ENCODE results near the gene LRP2. TPM values are rescaled to one million over a fixed set of nuclear protein-coding genes. Genes with fewer than 3 reads are reported as not detected.
A peak's percentile ranks its signal among the peaks of the same experiment; 100 is the strongest.

Gene LRP2
- total RNA-seq, 3 donors from 2014 or later: 0.03 TPM; not detected in 2

GRCh38 chr2:169260846-169261642 lies 101.3 kb downstream of the LRP2 start:
- peaks cover 4% of the 10 kb centered on the region for H3K9me3 Mint-ChIP-seq
- H3K4me3 Mint-ChIP-seq: no peak overlapping the region
- ATAC-seq (no peak), DNase-seq (no peak)
- H3K27me3 Mint-ChIP-seq (ENCODE audit: low read depth): peaks cover 13% of the 10 kb centered on the region
- H3K36me3 Mint-ChIP-seq (ENCODE audit: insufficient read depth): no peaks in the 10 kb centered on the region
- H3K4me1 Mint-ChIP-seq (ENCODE audit: low read depth): no peaks in the 10 kb centered on the region

DNA sequence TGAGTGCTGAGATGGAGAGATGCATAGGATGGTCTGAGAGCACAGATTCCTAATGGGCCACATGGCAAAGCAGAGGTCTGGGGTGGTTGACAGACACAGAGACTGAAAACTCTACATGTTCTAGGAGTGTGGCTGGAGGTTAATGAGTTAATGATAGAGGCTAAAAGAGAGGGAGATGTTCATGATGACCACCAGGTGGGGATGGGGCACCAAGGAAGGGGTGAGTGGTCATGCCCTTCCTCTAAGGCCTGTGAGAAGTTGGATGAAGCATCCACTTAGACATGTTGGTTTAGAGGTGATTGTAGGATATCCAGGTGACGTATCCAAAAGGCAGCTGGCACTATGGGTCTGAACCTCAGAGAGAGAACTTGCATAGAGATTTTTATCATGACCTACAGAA lies 102.1 kb downstream of the LRP2 start:
- H3K27me3 Mint-ChIP-seq (ENCODE audit: low read depth): peaks cover 13% of the 10 kb centered on the region
- H3K4me1 Mint-ChIP-seq (ENCODE audit: low read depth): no peaks in the 10 kb centered on the region
- no peak for DNase-seq
- no peaks in the 10 kb centered on the region for H3K36me3 Mint-ChIP-seq (ENCODE audit: insufficient read depth)
- H3K9me3 Mint-ChIP-seq: peaks cover 4% of the 10 kb centered on the region
- ATAC-seq: no peak
- no peak overlapping the region for H3K4me3 Mint-ChIP-seq

DNA sequence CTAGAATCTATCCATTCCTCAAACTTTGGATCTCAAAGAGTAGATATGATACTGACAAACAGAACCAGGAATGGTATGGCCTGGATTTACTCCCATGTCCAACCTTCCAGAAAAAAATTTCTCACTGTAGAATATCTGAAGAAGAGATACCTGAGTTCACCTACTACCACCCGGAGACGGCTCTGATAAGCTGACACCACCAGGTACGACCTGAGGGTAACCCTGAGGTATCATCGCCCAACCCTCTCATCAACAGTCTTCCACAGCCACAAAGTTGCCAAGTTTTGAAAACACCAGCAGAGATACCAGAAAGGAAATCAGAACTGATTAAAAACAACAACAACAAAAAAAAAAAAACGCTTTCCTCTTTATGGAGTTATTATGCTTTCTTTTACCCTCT lies 102.9 kb downstream of the LRP2 start:
- Mint-ChIP-seq H3K27me3 (ENCODE audit: low read depth) (peaks cover 11% of the 10 kb centered on the region), H3K4me1 (ENCODE audit: low read depth) (no peaks in the 10 kb centered on the region), H3K4me3 (no peak overlapping the region), H3K36me3 (ENCODE audit: insufficient read depth) (no peaks in the 10 kb centered on the region), H3K9me3 (peaks cover 4% of the 10 kb centered on the region)
- DNase-seq: no peak
- no peak for ATAC-seq

- no peak overlapping the region for H3K4me3 Mint-ChIP-seq
- ATAC-seq: no peak
These were observed 104.2 kb downstream of the LRP2 start for GRCh38 chr2:169258045-169258601.

DNA sequence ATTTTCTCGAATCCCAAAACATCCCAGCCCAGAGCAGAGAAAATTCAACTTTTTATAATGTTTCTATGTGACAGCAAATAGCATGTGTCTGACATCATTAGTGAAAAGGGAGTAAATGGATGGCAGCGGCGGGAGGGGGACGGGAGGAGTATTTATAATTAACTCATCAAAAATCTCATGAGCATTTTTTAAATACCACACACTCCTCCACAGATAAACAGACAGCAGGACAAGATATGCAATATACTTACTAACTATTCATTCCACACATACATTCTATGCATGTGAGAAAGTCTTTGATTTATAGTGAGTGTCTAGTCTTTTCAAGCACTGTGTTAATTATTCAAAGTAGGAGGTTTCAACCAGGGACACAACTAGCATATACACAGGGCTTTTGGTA lies 107.6 kb downstream of the LRP2 start:
- no peak overlapping the region for H3K4me3 Mint-ChIP-seq
- peaks cover 4% of the 10 kb centered on the region for H3K27me3 Mint-ChIP-seq (ENCODE audit: low read depth)
- no peak for ATAC-seq
- no peaks in the 10 kb centered on the region for H3K4me1 Mint-ChIP-seq (ENCODE audit: low read depth)
- H3K36me3 Mint-ChIP-seq (ENCODE audit: insufficient read depth): no peaks in the 10 kb centered on the region
- no peaks in the 10 kb centered on the region for H3K9me3 Mint-ChIP-seq
- DNase-seq: no peak

More at GRCh38 chr2:169258045-169258601, 104.2 kb downstream of the LRP2 start:
- H3K9me3 Mint-ChIP-seq: peaks cover 4% of the 10 kb centered on the region
- H3K4me1 Mint-ChIP-seq (ENCODE audit: low read depth): no peaks in the 10 kb centered on the region
- peaks cover 11% of the 10 kb centered on the region for H3K27me3 Mint-ChIP-seq (ENCODE audit: low read depth)
- no peak for DNase-seq
- no peaks in the 10 kb centered on the region for H3K36me3 Mint-ChIP-seq (ENCODE audit: insufficient read depth)

- H3K27me3 Mint-ChIP-seq (ENCODE audit: low read depth): peaks cover 4% of the 10 kb centered on the region
- ATAC-seq: no peak
- no peaks in the 10 kb centered on the region for H3K36me3 Mint-ChIP-seq (ENCODE audit: insufficient read depth)
- no peak for DNase-seq
- H3K9me3 Mint-ChIP-seq: no peaks in the 10 kb centered on the region
- no peak overlapping the region for H3K4me3 Mint-ChIP-seq
- H3K4me1 Mint-ChIP-seq (ENCODE audit: low read depth): no peaks in the 10 kb centered on the region
These were observed 115.1 kb downstream of the LRP2 start for GRCh38 chr2:169247211-169247610.

GRCh38 chr2:169240405-169240804 lies 121.9 kb downstream of the LRP2 start:
- peaks cover 5% of the 10 kb centered on the region for H3K27me3 Mint-ChIP-seq (ENCODE audit: low read depth)
- ATAC-seq (no peak), DNase-seq (no peak)
- H3K4me1 Mint-ChIP-seq (ENCODE audit: low read depth): no peaks in the 10 kb centered on the region
- H3K36me3 Mint-ChIP-seq (ENCODE audit: insufficient read depth): no peaks in the 10 kb centered on the region
- H3K9me3 Mint-ChIP-seq: no peaks in the 10 kb centered on the region
- H3K4me3 Mint-ChIP-seq: no peak overlapping the region

- Mint-ChIP-seq H3K36me3 (ENCODE audit: insufficient read depth) (no peaks in the 10 kb centered on the region), H3K4me3 (no peak overlapping the region), H3K4me1 (ENCODE audit: low read depth) (no peaks in the 10 kb centered on the region), H3K27me3 (ENCODE audit: low read depth) (peaks cover 7% of the 10 kb centered on the region), H3K9me3 (no peaks in the 10 kb centered on the region)
- DNase-seq (no peak), ATAC-seq (no peak)
These were observed 124.4 kb downstream of the LRP2 start for GRCh38 chr2:169237939-169238338.

DNA sequence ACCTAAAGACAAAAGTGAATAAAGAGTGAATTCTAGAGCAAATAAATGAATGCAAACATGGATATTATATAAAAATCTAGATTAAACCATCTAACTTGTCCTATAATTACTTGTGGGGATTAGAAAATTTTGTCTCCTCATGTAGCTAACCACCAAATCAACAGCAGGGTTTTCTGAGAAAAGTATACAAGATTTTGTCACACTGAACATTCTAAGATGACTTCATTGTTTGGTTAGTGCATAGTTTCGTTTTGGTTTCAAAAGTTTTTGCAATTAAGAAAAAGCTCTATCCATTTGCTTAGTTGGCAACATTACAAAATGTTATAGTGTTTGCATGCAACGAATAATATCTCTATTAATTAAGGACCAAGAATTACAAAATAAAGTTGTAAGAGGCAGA lies 125.0 kb downstream of the LRP2 start:
- no peaks in the 10 kb centered on the region for H3K9me3 Mint-ChIP-seq
- H3K4me1 Mint-ChIP-seq (ENCODE audit: low read depth): no peaks in the 10 kb centered on the region
- no peak for ATAC-seq

GRCh38 chr2:169232551-169233154 lies 129.7 kb downstream of the LRP2 start:
- H3K4me3 Mint-ChIP-seq: no peak overlapping the region
- no peak for DNase-seq
- ATAC-seq: no peak
- no peaks in the 10 kb centered on the region for H3K36me3 Mint-ChIP-seq (ENCODE audit: insufficient read depth)
- H3K9me3 Mint-ChIP-seq: no peaks in the 10 kb centered on the region
- no peaks in the 10 kb centered on the region for H3K4me1 Mint-ChIP-seq (ENCODE audit: low read depth)
- H3K27me3 Mint-ChIP-seq (ENCODE audit: low read depth): peaks cover 5% of the 10 kb centered on the region

More for the DNA sequence above, 125.0 kb downstream of the LRP2 start:
- Mint-ChIP-seq H3K4me3 (no peak overlapping the region), H3K36me3 (ENCODE audit: insufficient read depth) (no peaks in the 10 kb centered on the region), H3K27me3 (ENCODE audit: low read depth) (peaks cover 7% of the 10 kb centered on the region)
- no peak for DNase-seq

GRCh38 chr2:169230204-169230603 lies 132.1 kb downstream of the LRP2 start:
- Mint-ChIP-seq H3K4me1 (ENCODE audit: low read depth) (no peaks in the 10 kb centered on the region), H3K4me3 (no peak overlapping the region), H3K27me3 (ENCODE audit: low read depth) (peaks cover 4% of the 10 kb centered on the region), H3K36me3 (ENCODE audit: insufficient read depth) (no peaks in the 10 kb centered on the region), H3K9me3 (no peaks in the 10 kb centered on the region)
- no peak for DNase-seq
- ATAC-seq: no peak

GRCh38 chr2:169229590-169229989 lies 132.7 kb downstream of the LRP2 start:
- H3K4me3 Mint-ChIP-seq: no peak overlapping the region
- H3K36me3 Mint-ChIP-seq (ENCODE audit: insufficient read depth): no peaks in the 10 kb centered on the region
- H3K9me3 Mint-ChIP-seq: no peaks in the 10 kb centered on the region
- no peaks in the 10 kb centered on the region for H3K4me1 Mint-ChIP-seq (ENCODE audit: low read depth)
- ATAC-seq (no peak), DNase-seq (no peak)
- peaks cover 4% of the 10 kb centered on the region for H3K27me3 Mint-ChIP-seq (ENCODE audit: low read depth)

- peaks cover 2% of the 10 kb centered on the region for H3K27me3 Mint-ChIP-seq (ENCODE audit: low read depth)
- H3K9me3 Mint-ChIP-seq: no peaks in the 10 kb centered on the region
- ATAC-seq: no peak
These were observed 136.4 kb downstream of the LRP2 start for GRCh38 chr2:169225906-169226305.

DNA sequence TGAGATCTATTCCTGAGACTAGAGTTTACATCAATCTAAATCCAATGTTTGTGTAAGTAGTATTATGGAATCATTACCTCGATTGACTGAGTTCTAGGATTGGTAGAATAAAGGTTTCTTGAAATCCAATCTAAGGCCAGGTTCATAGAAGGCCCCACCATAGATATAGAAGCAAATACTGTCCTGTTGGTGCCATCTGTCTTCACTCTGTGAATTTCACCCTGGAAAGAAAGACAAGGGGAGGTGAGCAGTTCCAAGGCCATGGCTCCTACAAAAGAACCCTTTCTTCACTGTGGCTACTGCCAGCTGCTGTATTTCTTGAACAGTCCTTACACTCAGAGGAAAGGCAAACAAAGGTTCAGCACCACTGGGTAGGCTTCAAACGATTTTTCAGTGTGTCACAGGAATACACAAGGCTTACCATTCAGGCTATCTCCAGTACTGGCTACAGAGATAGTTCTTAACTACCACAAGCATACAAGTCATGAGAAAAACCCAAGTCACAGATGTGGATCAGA lies 137.0 kb downstream of the LRP2 start:
- Mint-ChIP-seq H3K4me3 (no peak overlapping the region), H3K4me1 (ENCODE audit: low read depth) (no peaks in the 10 kb centered on the region), H3K27me3 (ENCODE audit: low read depth) (peaks cover 2% of the 10 kb centered on the region), H3K9me3 (no peaks in the 10 kb centered on the region), H3K36me3 (ENCODE audit: insufficient read depth) (no peaks in the 10 kb centered on the region)
- ATAC-seq (no peak), DNase-seq (no peak)

More at GRCh38 chr2:169225906-169226305, 136.4 kb downstream of the LRP2 start:
- Mint-ChIP-seq H3K4me3 (no peak overlapping the region), H3K4me1 (ENCODE audit: low read depth) (no peaks in the 10 kb centered on the region), H3K36me3 (ENCODE audit: insufficient read depth) (no peaks in the 10 kb centered on the region)
- DNase-seq: no peak

DNA sequence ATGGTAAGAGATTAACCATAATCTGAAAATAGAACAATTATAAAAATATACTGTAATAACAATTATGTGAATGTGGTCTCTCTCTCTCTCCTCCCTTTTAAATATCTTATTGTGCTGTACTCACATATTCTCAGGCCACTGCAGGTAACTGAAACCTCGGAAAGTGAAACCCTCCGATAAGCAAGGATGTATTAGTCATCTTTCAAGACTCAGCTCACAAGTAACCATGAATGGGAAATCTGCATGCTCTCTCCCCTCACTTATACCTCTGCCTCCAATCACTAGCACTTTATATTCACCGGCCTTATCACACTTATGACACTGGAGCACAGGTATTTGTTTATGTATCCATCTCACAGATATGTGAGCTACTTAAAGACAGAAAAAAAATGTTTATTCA lies 139.7 kb downstream of the LRP2 start:
- Mint-ChIP-seq H3K27me3 (ENCODE audit: low read depth) (no peaks in the 10 kb centered on the region), H3K4me1 (ENCODE audit: low read depth) (no peaks in the 10 kb centered on the region), H3K36me3 (ENCODE audit: insufficient read depth) (no peaks in the 10 kb centered on the region), H3K9me3 (no peaks in the 10 kb centered on the region), H3K4me3 (no peak overlapping the region)
- ATAC-seq (peak; percentile 54 to 65), DNase-seq (no peak)
